HEK293 (cell line): ENCODE data around the gene STARD8.

ENCODE experiments used
- CTCF ChIA-PET: fragments of 350-600 bp; formaldehyde crosslinking; extraction: SDS; loops from one replicate; lab custom pipeline; 2021; ENCODE audit warnings: antibody characterized with exemption; lab: Yijun Ruan, JAX
- POLR2A ChIA-PET: fragments of 300-600 bp; formaldehyde crosslinking; extraction: SDS; loops from one replicate; lab custom pipeline; 2020; ENCODE audit warnings: antibody characterized with exemption, inconsistent platforms; lab: Yijun Ruan, JAX
- H3K27ac ChIP-seq: fragments of 200-500 bp; sonication (Bioruptor generic); 2 replicates; pipeline ENCODE4 v1.5.1; 2014; ENCODE audit warnings: low read depth, low read length, control low read depth, inconsistent platforms; ENCODE audit errors: extremely low read depth
- H3K36me3 ChIP-seq, 2 experiments: fragments of 200-500 bp in 1 of 2; sonication (Bioruptor generic) in 1 of 2; 1 replicate in 1 of 2; 2 replicates in 1 of 2; pipeline ENCODE4 v1.5.1; 2014 to 2017; ENCODE audit warnings: inconsistent platforms in 2 of 2, low read length in 2 of 2; ENCODE audit not compliant: control insufficient read depth in 2 of 2, insufficient read depth in 1 of 2
- H3K4me1 ChIP-seq: fragments of 200-500 bp; sonication (Bioruptor generic); 2 replicates; pipeline ENCODE4 v1.5.1; 2014; ENCODE audit warnings: mild to moderate bottlenecking, low read length, inconsistent platforms; ENCODE audit not compliant: control insufficient read depth, insufficient read depth
- H3K4me3 ChIP-seq: 2 replicates; pipeline ENCODE4 v1.5.1; 2011; ENCODE audit warnings: low read depth, mild to moderate bottlenecking, control low read depth, low read length, moderate library complexity
- H3K9me3 ChIP-seq: fragments of 200-500 bp; sonication (Bioruptor generic); 2 replicates; pipeline ENCODE4 v1.5.1; 2014; ENCODE audit warnings: low read depth, low read length, inconsistent platforms; ENCODE audit not compliant: control insufficient read depth, insufficient read depth
- ATF2 ChIP-seq: fragments of 450-650 bp; formaldehyde crosslinking; IDR thresholded peaks from 2 replicates; pipeline ENCODE4 v1.5.1; 2016; ENCODE audit warnings: missing biosample characterization, missing genetic modification characterization, low read depth
- KLF9 ChIP-seq: fragments of 450-650 bp; formaldehyde crosslinking; IDR thresholded peaks from 2 replicates; pipeline ENCODE4 v1.5.1; 2016; ENCODE audit warnings: missing biosample characterization, missing genetic modification characterization, low read depth
- MZF1 ChIP-seq: fragments of 450-650 bp; formaldehyde crosslinking; IDR thresholded peaks from 2 replicates; pipeline ENCODE4 v1.5.1; 2017; ENCODE audit warnings: missing biosample characterization, missing genetic modification characterization, borderline replicate concordance
- SALL2 ChIP-seq: fragments of 450-650 bp; formaldehyde crosslinking; IDR thresholded peaks from 2 replicates; pipeline ENCODE4 v1.5.0; 2017; ENCODE audit warnings: missing biosample characterization, mild to moderate bottlenecking, missing genetic modification characterization, borderline replicate concordance
- ZFP41 ChIP-seq: fragments of 450-650 bp; formaldehyde crosslinking; IDR thresholded peaks from 2 replicates; pipeline ENCODE4 v1.5.1; 2016; ENCODE audit warnings: missing biosample characterization, missing genetic modification characterization, borderline replicate concordance
- ZNF184 ChIP-seq: fragments of 450-650 bp; IDR thresholded peaks from 2 replicates; pipeline ENCODE4 v1.5.1; 2018; ENCODE audit warnings: missing biosample characterization, mild to moderate bottlenecking, missing genetic modification characterization
- ZNF280D ChIP-seq: fragments of 450-650 bp; formaldehyde crosslinking; IDR thresholded peaks from 2 replicates; pipeline ENCODE4 v1.5.1; 2016; ENCODE audit warnings: missing biosample characterization, missing genetic modification characterization
- ZNF391 ChIP-seq: fragments of 450-650 bp; formaldehyde crosslinking; IDR thresholded peaks from 2 replicates; pipeline ENCODE4 v1.5.1; 2016; ENCODE audit warnings: low read depth, missing biosample characterization, missing genetic modification characterization, borderline replicate concordance
- ZNF513 ChIP-seq: fragments of 450-650 bp; IDR thresholded peaks from 2 replicates; pipeline ENCODE4 v1.5.1; 2018; ENCODE audit warnings: missing biosample characterization, missing genetic modification characterization
- ZNF558 ChIP-seq: fragments of 450-650 bp; formaldehyde crosslinking; IDR thresholded peaks from 2 replicates; pipeline ENCODE4 v1.5.1; 2016; ENCODE audit warnings: missing biosample characterization, missing genetic modification characterization
- ZNF560 ChIP-seq: fragments of 450-650 bp; formaldehyde crosslinking; IDR thresholded peaks from 2 replicates; pipeline ENCODE4 v1.5.1; 2017; ENCODE audit warnings: missing biosample characterization, missing genetic modification characterization, borderline replicate concordance
- ZNF600 ChIP-seq: fragments of 450-650 bp; formaldehyde crosslinking; IDR thresholded peaks from 2 replicates; pipeline ENCODE4 v1.5.1; 2016; ENCODE audit warnings: missing biosample characterization, missing genetic modification characterization
- ZNF639 ChIP-seq: fragments of 450-650 bp; formaldehyde crosslinking; IDR thresholded peaks from 2 replicates; pipeline ENCODE4 v1.5.1; 2016; ENCODE audit warnings: missing biosample characterization, missing genetic modification characterization

STARD8 gene

GRCh38 chrX:68634649-68635227 is 12.7 kb upstream of the STARD8 start:
- H3K4me3 ChIP-seq: no peak overlapping the region
- CTCF ChIA-PET: interaction anchor here (0.5 kb wide), 1 partner anchor 11 kb away, joined by 3 read pairs; no protein-coding TSS in a partner anchor

GRCh38 chrX:68640661-68641060 is 6.8 kb upstream of the STARD8 start:
- Histone ChIP-seq H3K9me3 (no peaks in the 10 kb centered on the region), H3K4me1 (no peaks in the 10 kb centered on the region), H3K4me3 (no peak overlapping the region)
- ChIA-PET POLR2A (interaction anchor here (0.6 kb wide), 1 partner anchor 35 kb away, joined by 4 read pairs; no protein-coding TSS in a partner anchor), CTCF (no interaction called here)
- TF ChIP-seq ZNF513: peak; percentile 93
- TF ChIP-seq ZNF280D (tag by site-specific recombination): no peak
- TF ChIP-seq ZNF558 (tag by site-specific recombination): no peak
- TF ChIP-seq, all 188 proteins: peak for 1
- Histone ChIP-seq H3K36me3 (no peaks in the 10 kb centered on the region), H3K27ac (no peak overlapping the region)

More at GRCh38 chrX:68634649-68635227, 12.7 kb upstream of the STARD8 start:
- Histone ChIP-seq H3K9me3 (no peaks in the 10 kb centered on the region), H3K27ac (no peak overlapping the region), H3K36me3 (no peaks in the 10 kb centered on the region), H3K4me1 (no peaks in the 10 kb centered on the region)
- POLR2A ChIA-PET: no interaction called here
- TF ChIP-seq KLF9 (tag by site-specific recombination): no peak
- peak; percentile 84 for TF ChIP-seq ATF2

GRCh38 chrX:68644861-68645260 is 2.6 kb upstream of the STARD8 start:
- ChIA-PET POLR2A (no interaction called here), CTCF (no interaction called here)
- H3K4me3 ChIP-seq: no peak overlapping the region
- no peaks in the 10 kb centered on the region for H3K9me3 ChIP-seq
- H3K4me1 ChIP-seq: peaks cover 2% of the 10 kb centered on the region; the same call in 1 of the 2 replicates
- no peaks in the 10 kb centered on the region for H3K36me3 ChIP-seq
- no peak overlapping the region for H3K27ac ChIP-seq
- TF ChIP-seq ZNF560 (tag by site-specific recombination) (no peak), ZNF639 (tag by site-specific recombination) (no peak), SALL2 (tag by site-specific recombination) (no peak), MZF1 (tag by site-specific recombination) (no peak), ZNF391 (tag by site-specific recombination) (no peak), ZNF184 (tag by site-specific recombination) (no peak), ZFP41 (tag by site-specific recombination) (no peak), ZNF600 (tag by site-specific recombination) (no peak)
